SK-N-SH (cell line): ENCODE results near the gene ADK. TPM values are rescaled to one million over a fixed set of nuclear protein-coding genes. Genes with fewer than 3 reads are reported as not detected.

Experiments used
- CTCF ChIA-PET: fragments of 300-600, 350-600 bp; formaldehyde crosslinking; extraction: SDS; loops from one replicate; lab custom pipeline; 2021; lab: Yijun Ruan, JAX
- POLR2A ChIA-PET: fragments of 350-600 bp; sonication (Branson Sonifier 250); formaldehyde crosslinking; extraction: SDS; loops from one replicate; lab custom pipeline; 2020; ENCODE audit warnings: antibody characterized with exemption, inconsistent platforms; lab: Yijun Ruan, JAX
- DNase-seq: peaks from one replicate; pipeline ENCODE4 v3.0.0; 2012
- H2AFZ ChIP-seq: fragments of 200-600 bp; sonication (generic); 2 replicates; pipeline ENCODE4 v1.8.1; 2016; ENCODE audit warnings: antibody characterized with exemption, mild to moderate bottlenecking, low read depth
- H3F3A ChIP-seq: fragments of 200-600 bp; sonication (generic); replicated peaks from 2 replicates; pipeline ENCODE3; 2016; ENCODE audit warnings: antibody characterized with exemption, mild to moderate bottlenecking; ENCODE audit not compliant: insufficient read depth
- H3K27ac ChIP-seq, 2 experiments: fragments of 200-500 bp in 1 of 2; fragments of 200-600 bp in 1 of 2; sonication (Bioruptor generic) in 1 of 2; sonication (generic), shearing (Covaris generic) in 1 of 2; 2 replicates each; pipeline versions ENCODE4 v1.5.1 to v1.6.1; 2014 to 2016; ENCODE audit warnings: low read depth in 2 of 2, inconsistent platforms in 1 of 2, low read length in 1 of 2, mild to moderate bottlenecking in 1 of 2, mixed read lengths in 1 of 2
- H3K27me3 ChIP-seq: fragments of 200-600 bp; sonication (generic), shearing (Covaris generic); 2 replicates; pipeline ENCODE4 v1.6.1; 2016; ENCODE audit warnings: mixed run types; ENCODE audit not compliant: insufficient read depth
- H3K36me3 ChIP-seq, 2 experiments: fragments of 200-500 bp in 1 of 2; fragments of 200-600 bp in 1 of 2; sonication (Bioruptor generic) in 1 of 2; sonication (generic) in 1 of 2; replicated peaks in 1 of 2; 2 replicates each; pipeline versions ENCODE3 to v1.5.1; 2014 to 2016; ENCODE audit warnings: low read length in 1 of 2, mild to moderate bottlenecking in 1 of 2; ENCODE audit not compliant: insufficient read depth in 2 of 2, control insufficient read depth in 1 of 2
- H3K4me1 ChIP-seq, 2 experiments: fragments of 200-500 bp in 1 of 2; fragments of 200-600 bp in 1 of 2; sonication (Bioruptor generic) in 1 of 2; sonication (generic), shearing (Covaris generic) in 1 of 2; 2 replicates each; pipeline versions ENCODE4 v1.5.1 to v1.6.1; 2014 to 2016; ENCODE audit warnings: low read depth in 1 of 2, low read length in 1 of 2, mixed run types in 1 of 2; ENCODE audit not compliant: insufficient read depth in 2 of 2, control insufficient read depth in 1 of 2
- H3K4me2 ChIP-seq: fragments of 200-600 bp; sonication (generic), shearing (Covaris generic); 2 replicates; pipeline ENCODE4 v1.6.1; 2017; ENCODE audit warnings: mixed run types
- H3K4me3 ChIP-seq, 2 experiments: fragments of 200-500 bp in 1 of 2; fragments of 200-600 bp in 1 of 2; sonication (Bioruptor generic) in 1 of 2; sonication (generic), shearing (Covaris generic) in 1 of 2; 2 replicates each; pipeline versions ENCODE4 v1.5.1 to v1.8.1; 2014 to 2016; ENCODE audit warnings: low read depth in 2 of 2, inconsistent platforms in 1 of 2, low read length in 1 of 2, mild to moderate bottlenecking in 1 of 2, mixed read lengths in 1 of 2, moderate library complexity in 1 of 2
- H3K79me2 ChIP-seq: fragments of 200-600 bp; sonication (generic); 2 replicates; pipeline ENCODE4 v1.8.1; 2017; ENCODE audit warnings: mild to moderate bottlenecking; ENCODE audit not compliant: insufficient read depth
- H3K9ac ChIP-seq: fragments of 200-600 bp; sonication (generic); 2 replicates; pipeline ENCODE4 v1.6.1; 2017; ENCODE audit warnings: mixed run types
- H3K9me2 ChIP-seq: fragments of 200-600 bp; sonication (generic); 2 replicates; pipeline ENCODE4 v1.6.1; 2017; ENCODE audit warnings: mixed run types
- H3K9me3 ChIP-seq: fragments of 200-600 bp; sonication (generic); 2 replicates; pipeline ENCODE4 v1.6.1; 2017; ENCODE audit warnings: mixed run types, mild to moderate bottlenecking, moderate library complexity
- H4K20me1 ChIP-seq: fragments of 200-600 bp; sonication (generic); 2 replicates; pipeline ENCODE4 v1.6.1; 2017; ENCODE audit warnings: mild to moderate bottlenecking, mixed run types; ENCODE audit not compliant: insufficient read depth
- ELF1 ChIP-seq: IDR thresholded peaks from 2 replicates; pipeline ENCODE4 v1.4.0; 2012
- EZH2phosphoT487 ChIP-seq: fragments of 200-600 bp; sonication (generic); IDR thresholded peaks from 2 replicates; pipeline ENCODE4 v1.6.1; 2017; ENCODE audit warnings: low read depth, mixed run types, mild to moderate bottlenecking, antibody characterized with exemption, moderate library complexity, borderline replicate concordance
- IRF3 ChIP-seq: fragments of 150-350 bp; IDR thresholded peaks from 2 replicates; pipeline ENCODE4 v1.6.1; 2016; ENCODE audit warnings: mild to moderate bottlenecking, low read depth, low read length
- MAX ChIP-seq: IDR thresholded peaks from 2 replicates; pipeline ENCODE4 v1.4.0; 2012; ENCODE audit warnings: low read depth
- MXI1 ChIP-seq: IDR thresholded peaks from 2 replicates; pipeline ENCODE4 v1.6.1; 2012; ENCODE audit warnings: mild to moderate bottlenecking, low read depth, low read length, improper control_type of control experiment
- NRF1 ChIP-seq: IDR thresholded peaks from 2 replicates; pipeline ENCODE4 v1.6.1; 2012; ENCODE audit warnings: low read depth, mild to moderate bottlenecking, low read length
- RAD21 ChIP-seq: IDR thresholded peaks from 2 replicates; pipeline ENCODE4 v1.6.1; 2012; ENCODE audit warnings: mild to moderate bottlenecking, low read length
- RCOR1 ChIP-seq: fragments of 150-350 bp; IDR thresholded peaks from 2 replicates; pipeline ENCODE4 v1.6.1; 2017; ENCODE audit warnings: antibody characterized with exemption, low read length
- REST ChIP-seq: IDR thresholded peaks from 2 replicates; pipeline ENCODE4 v1.6.1; 2012; ENCODE audit warnings: mild to moderate bottlenecking, low read depth, low read length, moderate library complexity
- SIN3A ChIP-seq: IDR thresholded peaks from 2 replicates; pipeline ENCODE4 v1.6.1; 2012; ENCODE audit warnings: low read depth, mild to moderate bottlenecking, low read length, moderate library complexity, borderline replicate concordance
- TAF1 ChIP-seq: IDR thresholded peaks from 2 replicates; pipeline ENCODE4 v1.6.1; 2012; ENCODE audit warnings: low read depth, mild to moderate bottlenecking, low read length, moderate library complexity, borderline replicate concordance
- TCF12 ChIP-seq: IDR thresholded peaks from 2 replicates; pipeline ENCODE4 v1.4.0; 2012
- ZBTB33 ChIP-seq: IDR thresholded peaks from 2 replicates; pipeline ENCODE4 v1.4.0; 2012; ENCODE audit warnings: low read depth, borderline replicate concordance
- WGBS: methylation state at CpG from one replicate; pipeline ENCODE4 v1.1.6; 2017; ENCODE audit warnings: low lambda C conversion rate; 5-methylcytosine and 5-hydroxymethylcytosine counted together
- polyA plus RNA-seq, 3 experiments: library from polyadenylated mRNA; depleted of rRNA; stranded (reverse); fragments of >200 nt; gene quantifications; 2 replicates each; pipeline ENCODE4 v1.2.3, GENCODE V29; 2012

ADK gene
- polyA plus RNA-seq, 1 of the 3 experiments (the other 2 are of a cell fraction) = 25.1 TPM

- H3K27ac ChIP-seq = no peak overlapping the region
- H3K9me2 ChIP-seq = no peaks in the 10 kb centered on the region
- peaks cover 0 to 4% of the 10 kb centered on the region in 2 experiments for H3K36me3 ChIP-seq
- H2AFZ ChIP-seq = no peak overlapping the region
- DNase-seq = no peak
- H3K4me2 ChIP-seq = no peak overlapping the region
- H3K27me3 ChIP-seq = no peaks in the 10 kb centered on the region
- ChIA-PET CTCF (no interaction called here), POLR2A (no interaction called here)
- H4K20me1 ChIP-seq = no peaks in the 10 kb centered on the region; the same call in 1 of the 2 replicates
- H3K9me3 ChIP-seq = no peaks in the 10 kb centered on the region
- H3K79me2 ChIP-seq = no peaks in the 10 kb centered on the region
- no peak overlapping the region for H3K9ac ChIP-seq
- H3K4me3 ChIP-seq = no peak overlapping the region
- H3F3A ChIP-seq = peaks cover 5% of the 10 kb centered on the region
- TF ChIP-seq IRF3 (no peak), TCF12 (no peak)
- no peaks in the 10 kb centered on the region; a peak in 1 of 4 replicates for H3K4me1 ChIP-seq
These were observed 237.8 kb downstream of the ADK start for GRCh38 chr10:74388801-74389200.

- no peaks in the 10 kb centered on the region for H3K79me2 ChIP-seq
- DNase-seq = no peak
- WGBS = 85% methylated on average over 1 of the region's 1 CpG
- H3F3A ChIP-seq = peaks cover 3% of the 10 kb centered on the region
- no peaks in the 10 kb centered on the region; the same call in 1 of the 2 replicates for H4K20me1 ChIP-seq
- H3K27me3 ChIP-seq = no peaks in the 10 kb centered on the region
- no peaks in the 10 kb centered on the region for H3K9me2 ChIP-seq
- H3K4me2 ChIP-seq = no peak overlapping the region
- no peak overlapping the region for H3K27ac ChIP-seq
- CTCF ChIA-PET = no interaction called here
- no peak overlapping the region for H2AFZ ChIP-seq
- peaks cover 5 to 25% of the 10 kb centered on the region in 2 experiments for H3K36me3 ChIP-seq
- no peak overlapping the region for H3K9ac ChIP-seq
- H3K4me1 ChIP-seq = no peaks in the 10 kb centered on the region; a peak in 1 of 4 replicates
- TF ChIP-seq ZBTB33 (no peak), MAX (no peak), NRF1 (no peak)
- H3K4me3 ChIP-seq = no peak overlapping the region
- H3K9me3 ChIP-seq = no peaks in the 10 kb centered on the region
- POLR2A ChIA-PET = no interaction called here
These were observed 240.8 kb downstream of the ADK start for GRCh38 chr10:74391786-74392185.

- POLR2A ChIA-PET = no interaction called here
- WGBS = 92% methylated on average over 3 of the region's 3 CpGs
These were observed 243.5 kb downstream of the ADK start for GRCh38 chr10:74394416-74394969.

More at GRCh38 chr10:74394416-74394969, 243.5 kb downstream of the ADK start:
- H2AFZ ChIP-seq = no peak overlapping the region
- H3K9ac ChIP-seq = no peak overlapping the region
- no peaks in the 10 kb centered on the region for H3K9me2 ChIP-seq
- no peak overlapping the region for H3K4me3 ChIP-seq
- peaks cover 7% of the 10 kb centered on the region for H3F3A ChIP-seq
- no peak overlapping the region for H3K27ac ChIP-seq
- TF ChIP-seq TCF12 (no peak), ELF1 (no peak), TAF1 (no peak), RAD21 (no peak), EZH2phosphoT487 (no peak), MXI1 (no peak), RCOR1 (no peak), REST (no peak), SIN3A (no peak)
- H3K79me2 ChIP-seq = no peaks in the 10 kb centered on the region
- H3K4me2 ChIP-seq = no peak overlapping the region
- DNase-seq = no peak
- no peaks in the 10 kb centered on the region for H3K27me3 ChIP-seq
- H3K9me3 ChIP-seq = no peaks in the 10 kb centered on the region
- no peaks in the 10 kb centered on the region for H4K20me1 ChIP-seq
- no peaks in the 10 kb centered on the region; a peak in 1 of 4 replicates for H3K4me1 ChIP-seq
- peaks cover 8 to 36% of the 10 kb centered on the region in 2 experiments for H3K36me3 ChIP-seq
- CTCF ChIA-PET = interaction anchor here (0.6 kb wide), 1 partner anchor 67 kb away, joined by 3 read pairs; no protein-coding TSS in a partner anchor
